Lower lobe of right lung (tissue), 2 donors: ENCODE measurements around the gene CIAO2B. TPM values are rescaled to one million over a fixed set of nuclear protein-coding genes. Genes with fewer than 3 reads are reported as not detected.
A peak's percentile ranks its signal among the peaks of the same experiment; 100 is the strongest.

ENCODE experiments used
- ATAC-seq, 2 donors: fragments of 200-7000 bp; cut with Tn5 transposase; one replicate each; pipeline ENCODE4 v1.9.1; 2020 to 2022; ENCODE audit warnings: mild to moderate bottlenecking in 2 of 2, moderate library complexity in 2 of 2
- DNase-seq: peaks from one replicate; pipeline ENCODE4 v3.0.0-alpha.2; 2020
- H3K27ac ChIP-seq: fragments of 200-600 bp; one replicate; pipeline ENCODE4 v1.8.0; 2022
- H3K27me3 ChIP-seq: fragments of 200-600 bp; one replicate; pipeline ENCODE4 v1.8.0; 2022; ENCODE audit warnings: low read depth
- H3K36me3 ChIP-seq: fragments of 200-600 bp; one replicate; pipeline ENCODE4 v1.8.0; 2022; ENCODE audit warnings: mild to moderate bottlenecking
- H3K4me1 ChIP-seq: fragments of 200-600 bp; one replicate; pipeline ENCODE4 v1.8.0; 2022
- H3K4me3 ChIP-seq: fragments of 200-600 bp; one replicate; pipeline ENCODE4 v1.8.0; 2022; ENCODE audit warnings: mild to moderate bottlenecking
- H3K9me3 ChIP-seq: fragments of 200-600 bp; one replicate; pipeline ENCODE4 v1.8.0; 2022
- intact Hi-C: fragments of 100-400 bp; cut with DNase I; formaldehyde crosslinking; loops from one replicate; pipeline ENCODE4 v1.11.0; 2022
- total RNA-seq: library from RNA; stranded (reverse); fragmentation: NEBNext Ultra II Directional; extraction: Animal tissue kit (Norgen Biotek cat#: 25700); gene quantifications from one replicate; pipeline ENCODE4 v1.2.1, GENCODE V29; 2021
- TF ChIP-seq, protein P1 (sequence below): fragments of 200-600 bp; IDR thresholded peaks from one replicate; pipeline ENCODE4 v1.8.0; 2022; ENCODE audit warnings: antibody characterized with exemption, mild to moderate bottlenecking
- donor health status: DM: no; HTN: yes; CAD: no; lungs with severe emphysema.

Gene CIAO2B
- total RNA-seq, 1 donor from 2014 or later, result 76.8 TPM

DNA sequence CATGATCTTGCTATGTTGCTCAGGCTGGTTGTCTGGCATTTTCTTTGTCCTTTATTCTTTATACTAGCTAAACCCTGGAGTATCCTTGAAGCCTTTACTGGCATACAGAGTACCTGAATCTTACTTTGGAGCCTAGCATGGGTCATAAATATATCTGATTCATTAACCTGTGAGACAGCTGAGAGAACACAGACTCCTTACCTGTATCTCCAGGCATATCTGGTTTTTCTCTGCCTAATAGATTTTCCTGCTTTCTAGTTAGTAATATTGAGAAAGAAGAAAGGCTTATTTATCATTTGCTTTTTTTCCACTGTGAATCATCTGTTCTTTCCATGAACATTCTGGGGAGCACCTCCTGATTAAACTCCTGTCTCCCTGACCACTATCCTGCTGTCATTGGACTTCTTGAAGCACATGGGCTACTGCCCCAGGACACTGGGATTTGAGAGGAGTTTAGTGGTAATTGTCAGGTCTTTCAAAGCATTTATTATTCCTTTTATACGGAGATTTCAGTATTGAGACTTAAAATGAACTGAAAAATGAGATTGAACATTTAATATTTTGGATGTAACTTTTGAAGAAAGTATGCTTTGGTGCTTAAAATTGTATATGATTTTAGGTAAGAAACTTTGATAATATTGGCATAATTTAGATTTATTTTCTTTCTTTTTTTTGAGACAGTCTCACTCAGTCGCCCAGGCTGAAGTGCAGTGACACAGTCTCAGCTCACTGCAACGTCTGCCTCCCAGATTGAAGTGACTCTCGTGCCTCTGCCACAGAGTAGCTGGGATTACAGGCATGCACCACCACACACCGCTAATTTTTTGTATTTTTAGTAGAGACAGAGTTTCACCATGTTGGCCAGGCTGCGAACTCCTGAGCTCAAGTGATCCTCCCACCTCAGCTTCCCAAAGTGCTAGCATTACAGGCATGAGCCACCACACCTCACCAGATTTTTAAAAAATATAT lies 45.3 kb downstream of the CIAO2B start:
- intact Hi-C loops, result no loop called here
- Histone ChIP-seq H3K4me1 (peaks cover 19% of the 10 kb centered on the region), H3K36me3 (peaks cover 46% of the 10 kb centered on the region), H3K9me3 (no peaks in the 10 kb centered on the region), H3K27me3 (no peaks in the 10 kb centered on the region), H3K27ac (no peak overlapping the region), H3K4me3 (no peak overlapping the region)
- no peak for ATAC-seq
- TF ChIP-seq, protein P1, sequence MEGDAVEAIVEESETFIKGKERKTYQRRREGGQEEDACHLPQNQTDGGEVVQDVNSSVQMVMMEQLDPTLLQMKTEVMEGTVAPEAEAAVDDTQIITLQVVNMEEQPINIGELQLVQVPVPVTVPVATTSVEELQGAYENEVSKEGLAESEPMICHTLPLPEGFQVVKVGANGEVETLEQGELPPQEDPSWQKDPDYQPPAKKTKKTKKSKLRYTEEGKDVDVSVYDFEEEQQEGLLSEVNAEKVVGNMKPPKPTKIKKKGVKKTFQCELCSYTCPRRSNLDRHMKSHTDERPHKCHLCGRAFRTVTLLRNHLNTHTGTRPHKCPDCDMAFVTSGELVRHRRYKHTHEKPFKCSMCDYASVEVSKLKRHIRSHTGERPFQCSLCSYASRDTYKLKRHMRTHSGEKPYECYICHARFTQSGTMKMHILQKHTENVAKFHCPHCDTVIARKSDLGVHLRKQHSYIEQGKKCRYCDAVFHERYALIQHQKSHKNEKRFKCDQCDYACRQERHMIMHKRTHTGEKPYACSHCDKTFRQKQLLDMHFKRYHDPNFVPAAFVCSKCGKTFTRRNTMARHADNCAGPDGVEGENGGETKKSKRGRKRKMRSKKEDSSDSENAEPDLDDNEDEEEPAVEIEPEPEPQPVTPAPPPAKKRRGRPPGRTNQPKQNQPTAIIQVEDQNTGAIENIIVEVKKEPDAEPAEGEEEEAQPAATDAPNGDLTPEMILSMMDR, result no peak
- DNase-seq, result no peak

DNA sequence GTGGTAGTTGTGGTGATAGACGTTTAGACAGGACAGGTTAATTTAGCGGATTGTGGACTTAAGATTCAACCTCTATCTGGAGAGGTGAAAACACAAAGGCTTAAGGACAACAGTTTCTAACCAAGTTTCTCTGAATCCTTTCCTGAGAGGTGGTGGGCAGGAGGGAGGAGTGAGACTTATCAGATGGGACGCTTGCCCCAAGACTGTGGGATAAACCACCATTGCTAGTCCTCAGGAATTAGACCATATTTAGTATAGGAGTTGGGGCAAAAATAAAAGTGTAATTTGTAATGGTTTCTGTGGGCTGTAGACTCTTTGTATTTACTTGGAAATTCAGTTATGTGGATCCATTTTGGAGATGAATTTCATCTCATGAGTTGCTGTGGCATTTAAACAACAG lies 47.3 kb downstream of the CIAO2B start:
- intact Hi-C loops, result no loop called here

DNA sequence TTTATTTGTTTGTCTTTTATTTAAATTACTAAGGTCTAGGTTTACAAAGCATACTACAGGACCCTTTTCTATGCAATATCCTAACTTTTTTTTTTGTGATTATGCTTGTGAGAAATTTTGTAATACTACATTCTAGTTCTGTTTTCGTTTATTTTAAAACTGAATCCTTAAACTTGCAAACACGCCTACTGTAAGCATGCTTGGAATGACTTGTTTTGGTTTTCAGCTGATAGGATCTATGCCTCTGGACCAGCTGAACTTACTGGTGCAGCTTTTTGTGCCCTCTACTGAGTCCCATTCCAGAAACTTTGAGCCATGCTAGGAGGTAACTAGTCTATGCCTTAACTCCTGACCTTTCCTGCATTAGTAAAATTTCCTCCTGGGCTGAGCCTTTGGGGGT lies 47.9 kb downstream of the CIAO2B start:
- H3K27ac ChIP-seq, result no peak overlapping the region
- ATAC-seq, result no peak
- TF ChIP-seq, protein P1, result no peak
- no peaks in the 10 kb centered on the region for H3K27me3 ChIP-seq
- no peaks in the 10 kb centered on the region for H3K9me3 ChIP-seq
- H3K36me3 ChIP-seq, result peaks cover 46% of the 10 kb centered on the region
- DNase-seq, result no peak
- intact Hi-C loops, result no loop called here
- H3K4me3 ChIP-seq, result no peak overlapping the region
- H3K4me1 ChIP-seq, result peaks cover 28% of the 10 kb centered on the region

More for the DNA sequence above, 47.3 kb downstream of the CIAO2B start:
- no peaks in the 10 kb centered on the region for H3K9me3 ChIP-seq
- DNase-seq, result no peak
- H3K27ac ChIP-seq, result no peak overlapping the region
- no peaks in the 10 kb centered on the region for H3K27me3 ChIP-seq
- H3K36me3 ChIP-seq, result peaks cover 46% of the 10 kb centered on the region
- TF ChIP-seq, protein P1, result no peak
- no peak for ATAC-seq
- peaks cover 22% of the 10 kb centered on the region for H3K4me1 ChIP-seq
- H3K4me3 ChIP-seq, result no peak overlapping the region

DNA sequence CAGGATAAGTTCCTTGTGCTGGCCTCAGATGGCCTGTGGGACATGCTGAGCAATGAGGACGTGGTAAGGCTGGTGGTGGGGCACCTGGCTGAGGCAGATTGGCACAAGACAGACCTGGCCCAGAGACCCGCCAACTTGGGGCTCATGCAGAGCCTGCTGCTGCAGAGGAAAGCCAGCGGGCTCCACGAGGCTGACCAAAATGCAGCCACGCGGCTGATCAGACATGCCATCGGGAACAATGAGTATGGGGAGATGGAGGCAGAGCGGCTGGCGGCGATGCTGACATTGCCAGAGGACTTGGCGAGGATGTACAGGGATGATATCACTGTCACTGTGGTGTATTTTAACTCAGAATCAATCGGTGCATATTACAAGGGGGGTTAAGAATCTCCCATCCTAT lies 48.7 kb downstream of the CIAO2B start:
- peaks cover 42% of the 10 kb centered on the region for H3K36me3 ChIP-seq
- ATAC-seq (no peak), DNase-seq (no peak)
- TF ChIP-seq, protein P1, result no peak
- H3K4me3 ChIP-seq, result no peak overlapping the region
- no peak overlapping the region for H3K27ac ChIP-seq
- H3K27me3 ChIP-seq, result no peaks in the 10 kb centered on the region
- peaks cover 28% of the 10 kb centered on the region for H3K4me1 ChIP-seq
- no peaks in the 10 kb centered on the region for H3K9me3 ChIP-seq
- intact Hi-C loops, result no loop called here

DNA sequence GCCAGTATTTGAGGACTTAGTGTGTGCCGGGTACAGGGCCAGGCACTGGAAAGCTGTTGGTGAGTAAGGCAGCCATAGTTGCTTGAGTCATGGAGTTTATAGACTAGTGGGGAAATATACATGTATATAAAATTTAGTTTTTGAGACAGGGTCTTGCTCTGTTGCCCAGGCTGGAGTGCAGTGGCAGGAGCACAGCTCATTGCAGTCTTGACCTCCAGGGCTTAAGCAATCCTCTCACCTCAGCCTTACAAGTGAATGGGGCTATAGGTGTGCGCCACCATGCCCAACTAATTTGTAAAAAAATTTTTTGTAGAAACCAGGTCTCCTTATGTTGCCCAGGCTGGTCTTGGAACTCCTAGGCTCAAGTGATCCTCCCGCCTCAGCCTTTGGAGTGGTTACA lies 51.5 kb downstream of the CIAO2B start:
- DNase-seq (no peak), ATAC-seq (no peak)
- H3K27ac ChIP-seq, result peak overlapping the region; percentile 31

More for the DNA sequence above, 51.5 kb downstream of the CIAO2B start:
- Histone ChIP-seq H3K4me1 (peaks cover 40% of the 10 kb centered on the region), H3K36me3 (peaks cover 34% of the 10 kb centered on the region), H3K9me3 (no peaks in the 10 kb centered on the region), H3K27me3 (no peaks in the 10 kb centered on the region), H3K4me3 (no peak overlapping the region)
- TF ChIP-seq, protein P1, result no peak
- intact Hi-C loops, result no loop called here

Other genes with a start within 250 kb of the CIAO2B start
- 52.5 TPM for gene CMTM4, start 237.7 kb downstream of the CIAO2B start, total RNA-seq
- 114 TPM for gene DYNC1LI2, start 182.8 kb downstream of the CIAO2B start, total RNA-seq
- not detected for gene TERB1, start 132.8 kb downstream of the CIAO2B start, total RNA-seq
- 37.4 TPM for gene NAE1, start 103.4 kb downstream of the CIAO2B start, total RNA-seq
- gene CA7, start 90.0 kb downstream of the CIAO2B start, total RNA-seq, result not detected
- gene PDP2, start 53.9 kb downstream of the CIAO2B start, total RNA-seq, result 16.9 TPM
- gene CDH16, start 15.5 kb downstream of the CIAO2B start, total RNA-seq, result not detected
- gene RRAD, start 8.9 kb downstream of the CIAO2B start, total RNA-seq, result 11.8 TPM
- 35.1 TPM for gene CES2, start 1.1 kb upstream of the CIAO2B start, total RNA-seq
- 2.5 TPM for gene CES3, start 26.9 kb upstream of the CIAO2B start, total RNA-seq
- gene CES4A, start 54.2 kb upstream of the CIAO2B start, total RNA-seq, result 14.8 TPM
- gene CBFB, start 94.7 kb upstream of the CIAO2B start, total RNA-seq, result 46.9 TPM
- 21.7 TPM for gene PHAF1, start 175.5 kb upstream of the CIAO2B start, total RNA-seq
- gene B3GNT9, start 216.6 kb upstream of the CIAO2B start, total RNA-seq, result 13.5 TPM
- gene TRADD, start 225.5 kb upstream of the CIAO2B start, total RNA-seq, result 28.4 TPM
- 32.9 TPM for gene FBXL8, start 225.6 kb upstream of the CIAO2B start, total RNA-seq
- gene HSF4, start 230.3 kb upstream of the CIAO2B start, total RNA-seq, result 76.3 TPM
- gene NOL3, start 236.1 kb upstream of the CIAO2B start, total RNA-seq, result 55.6 TPM
- gene MATCAP1, start 249.6 kb upstream of the CIAO2B start, total RNA-seq, result 29.0 TPM